ENCODE measurements around the gene CCNF. TPM values are rescaled to one million over a fixed set of nuclear protein-coding genes. Genes with fewer than 3 reads are reported as not detected.

CCNF gene
- total and polyA plus RNA-seq, 10 of the 15 experiments (the other 5 are each of a cell fraction or from before 2014, with no cell fraction given): 4.0 to 63.2 (median 27.5) TPM

GRCh38 chr16:2459647-2460390 lies 30.6 kb downstream of the CCNF start, which contains the start of gene TEDC2 (continued):
- TF ChIP-seq RELB (IDR thresholded peaks at IDR 0.05; ENCODE audit: low read depth): no peak
- TF ChIP-seq NFIC (IDR thresholded peaks at IDR 0.05; ENCODE audit: low read depth, low read length): no peak
- no peak for TF ChIP-seq POU2F2 (IDR thresholded peaks at IDR 0.05; ENCODE audit: borderline replicate concordance, low read depth, low read length)
- TF ChIP-seq SUPT20H (IDR thresholded peaks at IDR 0.05; ENCODE audit: borderline replicate concordance, control insufficient read depth, low read depth, low read length): no peak
- TF ChIP-seq TAF1 (IDR thresholded peaks at IDR 0.05; ENCODE audit: borderline replicate concordance, low read depth, low read length): no peak
- TF ChIP-seq YY1 (IDR thresholded peaks at IDR 0.05; ENCODE audit: low read depth, low read length): peak; percentile 55
- no peak for TF ChIP-seq BCLAF1 (IDR thresholded peaks at IDR 0.05)
- TF ChIP-seq SREBF1 (IDR thresholded peaks at IDR 0.05; ENCODE audit: low read length): no peak
- TF ChIP-seq RAD21 (IDR thresholded peaks at IDR 0.05; ENCODE audit: insufficient read depth, low read depth, low read length): no peak
- TF ChIP-seq NR2C2 (IDR thresholded peaks at IDR 0.05; ENCODE audit: borderline replicate concordance, control insufficient read depth, insufficient read length, low read depth): no peak
- no peak for TF ChIP-seq NR2F1 (conservative IDR thresholded peaks at IDR 0.05)
- peak in 1 of 2 experiments; percentile 33; a peak in 1 of 3 replicates for TF ChIP-seq EGR1 (IDR thresholded peaks at IDR 0.05; ENCODE audit: borderline replicate concordance in 1 of 2, low read depth in 2 of 2, low read length in 2 of 2)
- peak; percentile 74 for TF ChIP-seq NFYB (IDR thresholded peaks at IDR 0.05; ENCODE audit: insufficient read depth, low read depth, low read length)
- TF ChIP-seq DPF2 (IDR thresholded peaks at IDR 0.05): no peak
- no peak for TF ChIP-seq CREB1 (IDR thresholded peaks at IDR 0.05; ENCODE audit: low read depth)
- peak; percentile 93 for TF ChIP-seq MAX (IDR thresholded peaks at IDR 0.05; ENCODE audit: low read depth, low read length)
- TF ChIP-seq ZBTB40 (IDR thresholded peaks at IDR 0.05; ENCODE audit: borderline replicate concordance): peak; percentile 66; the same call in 1 of the 2 replicates
- TF ChIP-seq POLR2A (IDR thresholded peaks at IDR 0.05; ENCODE audit: low read depth, low read length): peak; percentile 58; the same call in 1 of the 2 replicates
- no peak for TF ChIP-seq SPI1 (IDR thresholded peaks at IDR 0.05; ENCODE audit: borderline replicate concordance, insufficient read depth, low read depth, low read length)
- no peak for TF ChIP-seq CHD1 (IDR thresholded peaks at IDR 0.05; ENCODE audit: low read depth, low read length)
- TF ChIP-seq STAT3 (IDR thresholded peaks at IDR 0.05; ENCODE audit: low read depth, low read length): no peak
- no peak for TF ChIP-seq MTA2 (IDR thresholded peaks at IDR 0.05; ENCODE audit: low read depth)
